GM12891 (cell line): Measurements from ENCODE around the gene PYGO1.
"Not testable (repeated sequence)": the region's sequence is repeated elsewhere in the genome, so short reads cannot be mapped to it uniquely, and the experiment has no call there.

Source experiments
- DNase-seq: peaks from one replicate; pipeline ENCODE4 v3.0.0; 2011; ENCODE audit warnings: low spot score; ENCODE audit not compliant: insufficient read length
- FAIRE-seq: peaks from 2 replicates; lab custom pipeline; 2011; peaks lifted over from hg19 to GRCh38; lab: Jason Lieb, UNC
- PAX5 ChIP-seq: IDR thresholded peaks from 2 replicates; pipeline ENCODE4 v1.6.1; 2011; ENCODE audit warnings: low read length, moderate library complexity, mild to moderate bottlenecking; ENCODE audit not compliant: insufficient read depth, severe bottlenecking
- POLR2A ChIP-seq: IDR thresholded peaks from 2 replicates; pipeline ENCODE4 v1.6.1; 2011; ENCODE audit warnings: low read depth, low read length, control low read depth
- POLR2AphosphoS5 ChIP-seq: IDR thresholded peaks from 2 replicates; pipeline ENCODE4 v1.6.1; 2011; ENCODE audit warnings: low read depth, low read length, control low read depth
- POU2F2 ChIP-seq: IDR thresholded peaks from 2 replicates; pipeline ENCODE4 v1.6.1; 2011; ENCODE audit warnings: low read depth, mild to moderate bottlenecking, control low read depth, low read length, moderate library complexity
- SPI1 ChIP-seq: IDR thresholded peaks from 2 replicates; pipeline ENCODE4 v1.6.1; 2011; ENCODE audit warnings: low read depth, low read length, control low read depth
- TAF1 ChIP-seq: IDR thresholded peaks from 2 replicates; pipeline ENCODE4 v1.6.1; 2011; ENCODE audit warnings: low read depth, low read length, control low read depth

The PYGO1 gene

DNA sequence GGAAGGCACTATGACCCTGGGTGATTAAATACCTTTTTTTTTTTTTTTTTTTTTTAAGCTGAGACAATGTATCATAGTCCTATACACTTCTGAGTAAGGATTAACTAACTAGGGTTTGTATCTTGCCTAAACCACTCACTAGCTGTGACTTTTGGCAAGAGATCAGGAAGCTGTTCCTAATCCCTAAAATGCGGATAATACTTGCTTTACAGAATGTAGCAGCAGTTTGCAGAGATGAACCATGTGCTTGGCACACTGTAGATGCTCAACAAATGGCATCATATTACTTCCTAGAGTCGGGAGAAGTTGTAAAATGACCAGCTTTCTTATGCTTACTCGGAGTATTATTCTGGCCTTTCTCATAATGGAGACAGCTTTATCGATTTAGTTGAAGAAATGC lies 25.6 kb upstream of the PYGO1 start:
- no peak for FAIRE-seq
- DNase-seq: no peak
- TF ChIP-seq SPI1 (no peak), POU2F2 (no peak), POLR2AphosphoS5 (no peak), POLR2A (no peak)

DNA sequence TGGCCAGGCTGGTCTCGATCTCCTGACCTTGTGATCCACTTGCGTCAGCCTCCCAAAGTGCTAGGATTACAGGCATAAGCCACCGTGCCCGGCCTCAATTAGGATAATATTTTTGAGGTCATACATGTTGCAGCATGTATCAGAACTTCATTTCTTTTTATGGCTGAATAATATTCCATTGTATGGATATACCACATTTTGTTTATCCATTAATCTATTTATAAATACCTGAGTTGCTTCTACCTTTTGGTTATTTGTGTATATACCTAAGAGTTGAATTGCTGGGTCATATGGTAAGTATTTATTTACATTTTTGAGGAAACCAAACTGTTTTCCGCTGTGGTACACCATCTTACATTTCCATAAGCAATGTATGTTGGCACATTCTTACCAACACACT lies 18.1 kb upstream of the PYGO1 start:
- no peak for FAIRE-seq
- no peak for TF ChIP-seq POLR2A
- TF ChIP-seq TAF1: no peak
- TF ChIP-seq SPI1: no peak
- no peak for TF ChIP-seq PAX5
- DNase-seq: no peak

DNA sequence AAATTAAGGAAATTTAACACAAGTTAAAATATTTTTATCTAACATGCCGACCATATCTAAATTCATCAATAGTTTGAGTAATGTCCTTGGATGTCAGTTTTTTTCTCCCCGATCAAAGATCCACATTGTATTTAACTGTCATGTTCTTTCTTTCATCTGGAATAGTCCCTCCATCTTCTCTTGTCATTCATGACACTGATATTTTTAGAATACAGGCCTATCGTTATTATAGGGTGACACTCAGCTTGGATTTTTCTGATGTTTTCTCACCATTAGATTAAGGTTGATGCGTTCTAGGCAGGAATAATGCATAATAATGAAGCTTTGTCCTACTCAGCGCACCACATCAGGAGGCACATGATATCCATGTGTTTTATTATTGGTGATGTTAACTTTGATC lies 13.2 kb upstream of the PYGO1 start:
- DNase-seq (no peak), FAIRE-seq (no peak)
- TF ChIP-seq POU2F2: no peak
- no peak for TF ChIP-seq POLR2A

DNA sequence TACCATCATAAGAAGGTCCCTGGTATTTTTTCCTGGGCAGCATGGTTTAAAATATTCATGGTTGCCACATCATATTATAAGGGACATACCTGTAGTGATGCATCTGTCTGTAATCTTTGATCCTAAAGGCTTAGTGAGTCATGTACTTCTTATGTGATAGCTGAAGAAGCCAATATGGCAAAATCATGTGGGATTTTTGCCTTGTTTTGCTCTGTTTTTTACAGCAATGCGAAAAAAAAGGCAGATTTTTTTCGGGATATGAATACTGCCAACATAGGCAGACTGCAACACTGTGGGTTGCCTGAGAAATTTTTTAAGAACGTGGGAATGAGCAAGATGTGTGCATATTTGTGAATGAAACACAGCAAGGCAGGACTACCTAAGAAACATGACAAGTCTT lies 11.3 kb upstream of the PYGO1 start:
- DNase-seq (no peak), FAIRE-seq (no peak)
- TF ChIP-seq SPI1 (no peak), POLR2A (no peak), TAF1 (no peak), POU2F2 (no peak), POLR2AphosphoS5 (no peak)

DNA sequence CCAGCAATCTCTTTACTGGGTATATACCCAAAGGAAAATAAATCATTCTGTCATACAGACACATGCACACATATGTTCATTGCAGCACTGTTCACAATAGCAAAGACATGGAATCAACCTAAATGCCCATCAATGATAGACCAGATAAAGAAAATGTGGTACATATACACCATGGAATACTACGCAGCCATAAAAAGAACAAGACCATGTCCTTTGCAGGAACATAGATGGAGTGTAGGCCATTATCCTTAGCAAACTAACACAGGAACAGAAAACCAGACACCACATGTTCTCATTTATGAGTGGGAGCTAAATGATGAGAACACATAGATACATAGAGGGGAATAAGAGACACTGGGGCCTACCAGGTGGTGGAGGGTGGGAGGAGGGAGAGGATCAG lies 4.9 kb upstream of the PYGO1 start:
- not testable (repeated sequence) for FAIRE-seq, DNase-seq

DNA sequence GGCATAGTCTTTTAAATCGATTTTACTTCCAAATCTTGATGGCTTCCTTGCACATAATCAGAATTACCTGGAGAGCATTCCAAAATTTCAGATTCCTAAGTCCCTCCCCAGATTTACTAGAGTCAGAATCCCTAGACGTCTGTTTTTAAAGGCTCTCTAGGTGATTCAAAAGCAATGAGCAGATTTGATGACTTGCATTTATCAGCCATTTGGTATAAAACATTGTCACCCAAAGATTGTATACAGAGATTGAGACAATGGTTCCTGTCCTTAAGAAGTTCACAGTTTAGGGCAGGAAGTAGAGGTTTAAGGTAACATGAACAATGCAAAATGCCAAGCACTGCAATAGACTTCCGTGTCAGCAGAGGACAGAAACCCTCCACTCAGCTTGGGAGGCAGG lies 2.6 kb upstream of the PYGO1 start:
- DNase-seq (no peak), FAIRE-seq (no peak)
- no peak for TF ChIP-seq TAF1
- no peak for TF ChIP-seq POLR2A
- TF ChIP-seq POLR2AphosphoS5: no peak

DNA sequence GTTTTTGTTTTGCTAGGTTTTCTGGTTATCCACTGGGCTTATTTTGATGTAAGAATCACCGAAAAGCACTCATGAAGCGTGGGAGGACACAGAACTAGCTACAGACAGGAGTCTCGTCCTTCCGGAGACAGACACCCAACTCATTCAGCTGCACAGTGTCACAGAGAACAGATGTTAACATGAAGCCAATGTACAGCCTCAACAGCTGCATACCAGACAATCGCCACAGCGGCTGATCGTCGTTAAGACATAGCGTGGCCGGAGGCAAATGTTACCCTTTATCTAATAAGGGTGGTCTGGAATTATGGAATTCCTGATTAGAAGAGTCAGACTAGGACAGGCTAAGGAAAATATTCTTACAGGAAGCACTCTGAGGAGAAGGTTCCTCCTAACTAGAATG lies 1.1 kb upstream of the PYGO1 start:
- FAIRE-seq: no peak
- TF ChIP-seq SPI1 (no peak), PAX5 (no peak), POLR2AphosphoS5 (no peak), POU2F2 (no peak), POLR2A (no peak), TAF1 (no peak)
- DNase-seq: no peak

DNA sequence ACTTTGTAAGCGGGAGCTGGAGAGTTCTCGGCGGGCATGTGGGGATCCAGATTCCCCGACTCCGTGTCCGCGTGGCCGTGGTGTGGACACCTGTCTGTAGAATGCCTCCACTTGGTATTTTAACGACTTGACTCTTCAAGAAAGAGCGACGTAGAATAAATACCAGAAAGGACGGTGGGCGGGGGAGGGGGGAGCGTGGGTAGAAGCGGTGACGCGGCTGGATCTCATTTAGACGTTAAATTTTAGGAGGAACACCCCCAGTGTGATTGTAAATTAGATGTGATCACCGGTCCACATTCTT lies 620 bp upstream of the PYGO1 start:
- no peak for TF ChIP-seq POU2F2
- no peak for TF ChIP-seq POLR2A
- TF ChIP-seq PAX5: no peak
- no peak for FAIRE-seq

DNA sequence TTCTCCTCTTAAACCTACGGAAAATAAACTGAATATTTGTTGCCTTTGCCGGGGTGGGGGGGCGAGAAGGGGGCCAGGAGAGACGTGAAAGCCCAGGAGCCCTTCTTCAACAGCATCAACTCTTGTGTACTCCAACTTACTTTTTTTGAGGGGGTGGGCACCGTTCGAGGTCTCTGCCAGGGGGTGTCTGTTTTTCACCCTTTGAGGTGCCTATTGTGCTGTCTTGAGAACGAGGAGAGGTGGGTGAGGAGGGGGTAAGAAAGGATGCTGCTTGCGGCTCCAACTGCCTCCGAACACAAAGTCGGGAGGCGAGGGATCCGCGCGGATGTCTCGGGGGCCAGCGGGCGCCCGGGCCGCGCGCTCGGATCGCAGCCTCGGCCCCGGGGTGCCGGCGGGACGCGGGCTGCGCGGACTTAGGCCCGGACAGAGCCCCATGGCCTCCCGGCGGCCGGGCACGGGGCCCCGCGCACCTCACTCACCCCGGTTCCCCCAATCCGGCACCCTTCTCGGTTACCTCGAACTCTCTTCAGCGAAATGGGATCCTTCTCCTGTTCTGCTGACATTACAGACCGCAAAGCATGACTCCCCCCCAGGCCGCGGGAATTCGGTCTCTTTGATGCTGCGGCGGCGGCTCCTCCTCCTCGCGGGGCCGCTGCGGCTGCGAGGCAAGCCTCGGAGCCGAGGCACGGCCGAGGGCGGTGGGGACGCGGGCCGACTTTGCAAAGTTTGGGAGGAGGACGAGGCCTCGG lies 650 bp downstream of the PYGO1 start:
- peak; percentile 43 for DNase-seq
- TF ChIP-seq TAF1: no peak
- no peak for TF ChIP-seq POLR2AphosphoS5
- TF ChIP-seq POU2F2: no peak
- TF ChIP-seq SPI1: no peak
- no peak for TF ChIP-seq POLR2A
- TF ChIP-seq PAX5: no peak
- no peak for FAIRE-seq

More for the DNA sequence above, 620 bp upstream of the PYGO1 start:
- no peak for DNase-seq

DNA sequence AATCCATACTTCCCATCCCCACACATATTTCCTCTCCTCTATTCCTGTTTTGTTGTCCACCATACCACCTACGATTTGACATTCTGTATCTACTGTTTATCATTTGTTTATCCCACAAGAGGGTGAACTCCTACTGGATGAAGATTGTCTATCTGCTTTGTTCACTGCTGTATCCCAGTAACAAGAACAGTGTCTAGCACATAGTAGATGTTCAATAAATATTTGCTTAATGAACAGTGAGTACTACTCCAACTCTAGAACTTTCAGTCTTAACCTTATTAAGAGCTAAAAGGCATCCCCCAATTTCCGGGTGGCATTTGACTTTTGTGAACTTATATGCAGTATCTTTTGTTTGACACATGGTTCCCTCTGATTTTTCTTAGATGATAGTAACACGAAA lies 1.3 kb downstream of the PYGO1 start:
- no peak for DNase-seq
- TF ChIP-seq SPI1 (no peak), POLR2A (no peak), PAX5 (no peak), POU2F2 (no peak), TAF1 (no peak), POLR2AphosphoS5 (no peak)
- FAIRE-seq: no peak

DNA sequence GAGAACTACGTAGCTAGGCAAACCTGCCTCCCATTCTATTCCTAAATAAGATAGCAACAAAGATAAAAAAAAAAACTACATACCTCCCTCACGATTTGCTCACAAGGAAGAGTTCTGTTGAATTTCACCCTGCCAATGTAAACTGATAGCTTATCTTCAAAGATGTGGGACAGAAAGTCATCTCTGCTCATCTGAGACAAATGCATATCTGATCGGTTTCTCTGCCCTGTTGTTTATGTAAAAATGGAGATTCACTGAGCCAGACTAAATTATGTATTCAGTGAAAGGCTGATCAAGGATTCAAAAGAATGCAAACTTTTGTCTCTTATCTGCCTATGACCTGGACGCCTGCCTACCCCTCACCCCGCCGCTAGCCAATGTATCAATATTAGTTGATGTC lies 11.2 kb downstream of the PYGO1 start:
- FAIRE-seq (no peak), DNase-seq (no peak)
- TF ChIP-seq POLR2A (no peak), POLR2AphosphoS5 (no peak), PAX5 (no peak), POU2F2 (no peak), TAF1 (no peak), SPI1 (no peak)

DNA sequence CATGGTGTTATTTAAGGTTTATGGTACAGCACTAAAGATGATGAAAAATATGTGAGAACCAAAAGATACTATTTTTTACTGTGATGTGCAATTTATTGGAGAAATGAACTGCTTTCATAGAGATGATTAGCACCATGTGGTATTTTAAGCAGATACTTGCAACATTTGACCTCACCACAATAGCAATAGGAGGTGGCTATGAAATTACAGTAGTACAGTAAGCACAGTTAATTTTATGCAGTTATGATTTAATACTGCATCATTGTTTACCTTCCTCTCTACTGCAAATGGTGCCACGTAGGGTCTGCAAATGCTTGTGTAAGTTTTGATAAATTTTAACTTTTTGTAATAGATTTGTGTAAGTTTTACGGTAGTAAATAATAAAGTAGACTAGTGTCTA lies 14.0 kb downstream of the PYGO1 start:
- FAIRE-seq (no peak), DNase-seq (no peak)
- TF ChIP-seq POLR2A: no peak
- no peak for TF ChIP-seq POU2F2
- TF ChIP-seq PAX5: no peak
- no peak for TF ChIP-seq SPI1
- TF ChIP-seq TAF1: no peak
- TF ChIP-seq POLR2AphosphoS5: no peak
